DMS114 treated with DMSO at 0.1 percent for 48 hours (cell line): ENCODE measurements around the gene EFCAB13.
"Not testable (repeated sequence)": the region's sequence is repeated elsewhere in the genome, so short reads cannot be mapped to it uniquely, and the experiment has no call there.

Source experiments
- DNase-seq: peaks from one replicate; lab custom pipeline; 2025; ENCODE audit not compliant: unreplicated experiment; lab: John Stamatoyannopoulos, UW

The EFCAB13 gene

GRCh38 chr17:47325176-47325575, 1.4 kb downstream of the EFCAB13 start:
- no peak for DNase-seq

- DNase-seq: no peak
Observed at GRCh38 chr17:47330548-47330947, 6.8 kb downstream of the EFCAB13 start.

- DNase-seq: no peak
Observed at GRCh38 chr17:47332287-47332686, 8.5 kb downstream of the EFCAB13 start.

GRCh38 chr17:47335101-47335936, 11.6 kb downstream of the EFCAB13 start:
- DNase-seq: no peak

- DNase-seq: no peak
Observed at GRCh38 chr17:47338026-47338425, 14.3 kb downstream of the EFCAB13 start.

- DNase-seq: no peak
Observed at GRCh38 chr17:47352848-47353247, 29.1 kb downstream of the EFCAB13 start.

GRCh38 chr17:47358652-47359051, 34.9 kb downstream of the EFCAB13 start:
- DNase-seq: no peak

- no peak for DNase-seq
Observed at GRCh38 chr17:47363171-47363570, 39.4 kb downstream of the EFCAB13 start.

- DNase-seq: no peak
Observed at GRCh38 chr17:47367257-47367656, 43.5 kb downstream of the EFCAB13 start.

- no peak for DNase-seq
Observed at GRCh38 chr17:47368262-47368661, 44.5 kb downstream of the EFCAB13 start.

- DNase-seq: not testable (repeated sequence)
Observed at GRCh38 chr17:47370899-47371298, 47.1 kb downstream of the EFCAB13 start.

- DNase-seq: no peak
Observed at GRCh38 chr17:47373002-47373401, 49.2 kb downstream of the EFCAB13 start.

- DNase-seq: no peak
Observed at GRCh38 chr17:47376247-47376646, 52.5 kb downstream of the EFCAB13 start.

GRCh38 chr17:47388825-47389224, 65.1 kb downstream of the EFCAB13 start:
- no peak for DNase-seq

GRCh38 chr17:47397532-47398128, 73.9 kb downstream of the EFCAB13 start:
- DNase-seq: not testable (repeated sequence)

- no peak for DNase-seq
Observed at GRCh38 chr17:47400333-47400732, 76.6 kb downstream of the EFCAB13 start.

- DNase-seq: no peak
Observed at GRCh38 chr17:47401100-47401499, 77.3 kb downstream of the EFCAB13 start.

- no peak for DNase-seq
Observed at GRCh38 chr17:47404006-47404405, 80.3 kb downstream of the EFCAB13 start.

- no peak for DNase-seq
Observed at GRCh38 chr17:47404875-47405274, 81.1 kb downstream of the EFCAB13 start.

- DNase-seq: no peak
Observed at GRCh38 chr17:47413872-47414271, 90.1 kb downstream of the EFCAB13 start.

- DNase-seq: no peak
Observed at GRCh38 chr17:47414612-47415011, 90.9 kb downstream of the EFCAB13 start.
